ENCODE data around the gene ZNF71.

Gene ZNF71

GRCh38 chr19:56566904-56567273, 28.2 kb upstream of the ZNF71 start:
- Histone ChIP-seq H3K27ac (peak overlapping the region; percentile 64), H3K36me3 (ENCODE audit: control insufficient read depth, insufficient read depth, low read length) (no peaks in the 10 kb centered on the region), H3K27me3 (ENCODE audit: control insufficient read depth, insufficient read depth, low read length) (no peaks in the 10 kb centered on the region), H2AFZ (peak overlapping the region; percentile 82), H3K79me2 (no peaks in the 10 kb centered on the region), H3K9ac (no peak overlapping the region), H3K4me1 (no peaks in the 10 kb centered on the region), H3K4me3 (ENCODE audit: low read depth, low read length) (peak overlapping the region; percentile 97), H3K4me2 (ENCODE audit: low read length) (peak overlapping the region; percentile 89), H3K9me3 (ENCODE audit: control insufficient read depth, low read length) (no peaks in the 10 kb centered on the region)
- TF ChIP-seq, protein P1, sequence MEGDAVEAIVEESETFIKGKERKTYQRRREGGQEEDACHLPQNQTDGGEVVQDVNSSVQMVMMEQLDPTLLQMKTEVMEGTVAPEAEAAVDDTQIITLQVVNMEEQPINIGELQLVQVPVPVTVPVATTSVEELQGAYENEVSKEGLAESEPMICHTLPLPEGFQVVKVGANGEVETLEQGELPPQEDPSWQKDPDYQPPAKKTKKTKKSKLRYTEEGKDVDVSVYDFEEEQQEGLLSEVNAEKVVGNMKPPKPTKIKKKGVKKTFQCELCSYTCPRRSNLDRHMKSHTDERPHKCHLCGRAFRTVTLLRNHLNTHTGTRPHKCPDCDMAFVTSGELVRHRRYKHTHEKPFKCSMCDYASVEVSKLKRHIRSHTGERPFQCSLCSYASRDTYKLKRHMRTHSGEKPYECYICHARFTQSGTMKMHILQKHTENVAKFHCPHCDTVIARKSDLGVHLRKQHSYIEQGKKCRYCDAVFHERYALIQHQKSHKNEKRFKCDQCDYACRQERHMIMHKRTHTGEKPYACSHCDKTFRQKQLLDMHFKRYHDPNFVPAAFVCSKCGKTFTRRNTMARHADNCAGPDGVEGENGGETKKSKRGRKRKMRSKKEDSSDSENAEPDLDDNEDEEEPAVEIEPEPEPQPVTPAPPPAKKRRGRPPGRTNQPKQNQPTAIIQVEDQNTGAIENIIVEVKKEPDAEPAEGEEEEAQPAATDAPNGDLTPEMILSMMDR (IDR thresholded peaks at IDR 0.05): no peak

- Histone ChIP-seq H3K27ac (peak within 1 kb of the TSS; percentile 64), H2AFZ (peak within 1 kb of the TSS; percentile 82), H3K79me2 (no peaks in the 10 kb centered on the region), H3K9me3 (ENCODE audit: control insufficient read depth, low read length) (no peaks in the 10 kb centered on the region), H3K4me3 (ENCODE audit: low read depth, low read length) (peak within 1 kb of the TSS; percentile 97), H3K4me1 (no peaks in the 10 kb centered on the region), H3K36me3 (ENCODE audit: control insufficient read depth, insufficient read depth, low read length) (no peaks in the 10 kb centered on the region), H3K4me2 (ENCODE audit: low read length) (peak within 1 kb of the TSS; percentile 89), H3K9ac (no peak within 1 kb of the TSS), H3K27me3 (ENCODE audit: control insufficient read depth, insufficient read depth, low read length) (no peaks in the 10 kb centered on the region)
- TF ChIP-seq, protein P1 (IDR thresholded peaks at IDR 0.05): no peak
These were observed 27.6 kb upstream of the ZNF71 start, which contains the start of gene ZNF470 for GRCh38 chr19:56567274-56568120. ZNF470 (plus strand) TSS chr19:56567468; CDS start chr19:56570312, 2,844 bp downstream.

- Histone ChIP-seq H3K4me1 (no peaks in the 10 kb centered on the region), H3K4me3 (ENCODE audit: low read depth, low read length) (no peak overlapping the region), H3K79me2 (no peaks in the 10 kb centered on the region), H3K36me3 (ENCODE audit: control insufficient read depth, insufficient read depth, low read length) (peaks cover 15% of the 10 kb centered on the region), H3K9ac (no peak overlapping the region), H3K27me3 (ENCODE audit: control insufficient read depth, insufficient read depth, low read length) (no peaks in the 10 kb centered on the region), H2AFZ (no peak overlapping the region), H3K9me3 (ENCODE audit: control insufficient read depth, low read length) (peaks cover 5% of the 10 kb centered on the region), H3K27ac (no peak overlapping the region), H3K4me2 (ENCODE audit: low read length) (no peak overlapping the region)
- TF ChIP-seq, protein P1 (IDR thresholded peaks at IDR 0.05): no peak
These were observed 22.5 kb upstream of the ZNF71 start for GRCh38 chr19:56572589-56572988.

DNA sequence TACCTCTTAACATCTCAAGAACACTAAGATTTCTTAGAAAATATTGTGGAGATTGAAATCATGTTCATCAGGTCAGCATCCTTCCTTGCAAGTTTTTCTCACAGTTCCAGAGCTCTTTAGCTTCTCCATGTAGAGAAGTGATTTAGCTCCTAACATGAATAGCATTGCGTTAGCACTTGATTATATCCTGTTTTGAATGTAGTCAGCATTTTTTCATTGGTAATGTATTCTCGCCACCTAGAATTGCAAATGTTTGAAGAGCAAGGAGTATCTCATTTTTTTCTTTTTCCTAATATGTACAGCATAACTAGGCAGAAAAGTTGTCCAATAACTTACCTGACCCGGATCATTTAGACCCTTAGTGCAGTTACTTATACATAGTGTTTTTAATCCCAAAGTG, 21.2 kb upstream of the ZNF71 start:
- Histone ChIP-seq H3K4me1 (no peaks in the 10 kb centered on the region), H3K4me3 (ENCODE audit: low read depth, low read length) (no peak overlapping the region), H2AFZ (no peak overlapping the region), H3K9ac (no peak overlapping the region), H3K9me3 (ENCODE audit: control insufficient read depth, low read length) (peaks cover 5% of the 10 kb centered on the region), H3K27me3 (ENCODE audit: control insufficient read depth, insufficient read depth, low read length) (no peaks in the 10 kb centered on the region), H3K4me2 (ENCODE audit: low read length) (no peak overlapping the region), H3K27ac (no peak overlapping the region), H3K36me3 (ENCODE audit: control insufficient read depth, insufficient read depth, low read length) (peaks cover 15% of the 10 kb centered on the region), H3K79me2 (no peaks in the 10 kb centered on the region)
- TF ChIP-seq, protein P1 (IDR thresholded peaks at IDR 0.05): no peak
